Measurements from ENCODE around the gene TSPAN11. TPM values are rescaled to one million over a fixed set of nuclear protein-coding genes. Genes with fewer than 3 reads are reported as not detected.

The TSPAN11 gene
- total and polyA plus RNA-seq, 2 experiments from 2014 or later, result 0.51 to 1.9 TPM

- no peak overlapping the region for H2AFZ ChIP-seq
- H3K4me1 ChIP-seq (ENCODE audit: insufficient read depth), result no peaks in the 10 kb centered on the region
- no peaks in the 10 kb centered on the region for H3F3A ChIP-seq (ENCODE audit: insufficient read depth)
- no peak overlapping the region for H3K27ac ChIP-seq
- DNase-seq, result no peak
- H3K27me3 ChIP-seq (replicated peaks; ENCODE audit: insufficient read depth), result no peaks in the 10 kb centered on the region
- H3K4me2 ChIP-seq (ENCODE audit: unreplicated experiment), result no peak overlapping the region
- no peaks in the 10 kb centered on the region for H4K20me1 ChIP-seq (ENCODE audit: insufficient read depth)
- in situ Hi-C loops (cut with MboI), result no loop called here
- H3K9me3 ChIP-seq (ENCODE audit: low read depth), result no peaks in the 10 kb centered on the region
- H3K4me3 ChIP-seq, result no peak overlapping the region
- H3K79me2 ChIP-seq (ENCODE audit: insufficient read depth), result no peaks in the 10 kb centered on the region
- WGBS, 2 experiments (ENCODE audit: low coverage in 1 of 2, low lambda C conversion rate in 2 of 2, missing lambda C conversion rate in 2 of 2), result 77 to 82% methylated on average over 4 of the region's 4 CpGs
- no peaks in the 10 kb centered on the region for H3K9me2 ChIP-seq (ENCODE audit: insufficient read depth)
- H3K9ac ChIP-seq, result no peak overlapping the region
- H3K36me3 ChIP-seq (ENCODE audit: low read depth), result no peaks in the 10 kb centered on the region
- TF ChIP-seq EZH2phosphoT487 (IDR thresholded peaks at IDR 0.05; ENCODE audit: insufficient read depth, low read depth) (no peak), EZH2 (IDR thresholded peaks at IDR 0.05; ENCODE audit: insufficient read depth, poor library complexity, severe bottlenecking) (no peak)
Observed at GRCh38 chr12:30991466-30991865, 64.9 kb downstream of the TSPAN11 start.

- Histone ChIP-seq H3K27me3 (replicated peaks; ENCODE audit: insufficient read depth) (no peaks in the 10 kb centered on the region), H3K9ac (no peak overlapping the region), H3K9me2 (ENCODE audit: insufficient read depth) (no peaks in the 10 kb centered on the region), H3K79me2 (ENCODE audit: insufficient read depth) (no peaks in the 10 kb centered on the region), H3K4me3 (no peak overlapping the region), H3K4me1 (ENCODE audit: insufficient read depth) (no peaks in the 10 kb centered on the region), H3K36me3 (ENCODE audit: low read depth) (no peaks in the 10 kb centered on the region), H3K9me3 (ENCODE audit: low read depth) (no peaks in the 10 kb centered on the region), H2AFZ (no peak overlapping the region), H3F3A (ENCODE audit: insufficient read depth) (no peaks in the 10 kb centered on the region), H3K4me2 (ENCODE audit: unreplicated experiment) (no peak overlapping the region), H3K27ac (no peak overlapping the region), H4K20me1 (ENCODE audit: insufficient read depth) (no peaks in the 10 kb centered on the region)
- 71 to 74% methylated on average over 4 of the region's 4 CpGs for WGBS, 2 experiments (ENCODE audit: low coverage in 1 of 2, low lambda C conversion rate in 2 of 2, missing lambda C conversion rate in 2 of 2)
- TF ChIP-seq EZH2 (IDR thresholded peaks at IDR 0.05; ENCODE audit: insufficient read depth, poor library complexity, severe bottlenecking) (no peak), EZH2phosphoT487 (IDR thresholded peaks at IDR 0.05; ENCODE audit: insufficient read depth, low read depth) (no peak)
- in situ Hi-C loops (cut with MboI), result no loop called here
- DNase-seq, result no peak
Observed at GRCh38 chr12:30992381-30992780, 65.8 kb downstream of the TSPAN11 start.

GRCh38 chr12:30993766-30994165 is 67.2 kb downstream of the TSPAN11 start:
- Histone ChIP-seq H3K4me1 (ENCODE audit: insufficient read depth) (no peaks in the 10 kb centered on the region), H3K36me3 (ENCODE audit: low read depth) (no peaks in the 10 kb centered on the region), H3K79me2 (ENCODE audit: insufficient read depth) (no peaks in the 10 kb centered on the region), H3K4me3 (no peak overlapping the region), H3K27me3 (replicated peaks; ENCODE audit: insufficient read depth) (no peaks in the 10 kb centered on the region), H2AFZ (no peak overlapping the region), H3K27ac (no peak overlapping the region), H4K20me1 (ENCODE audit: insufficient read depth) (no peaks in the 10 kb centered on the region), H3K4me2 (ENCODE audit: unreplicated experiment) (no peak overlapping the region), H3K9ac (no peak overlapping the region), H3F3A (ENCODE audit: insufficient read depth) (no peaks in the 10 kb centered on the region), H3K9me2 (ENCODE audit: insufficient read depth) (no peaks in the 10 kb centered on the region), H3K9me3 (ENCODE audit: low read depth) (no peaks in the 10 kb centered on the region)
- 79 to 91% methylated on average over 4 of the region's 4 CpGs for WGBS, 2 experiments (ENCODE audit: low coverage in 1 of 2, low lambda C conversion rate in 2 of 2, missing lambda C conversion rate in 2 of 2)
- no peak for DNase-seq
- TF ChIP-seq EZH2phosphoT487 (IDR thresholded peaks at IDR 0.05; ENCODE audit: insufficient read depth, low read depth), result no peak
- in situ Hi-C loops (cut with MboI), result no loop called here

GRCh38 chr12:30994274-30994673 is 67.7 kb downstream of the TSPAN11 start:
- no peak overlapping the region for H3K4me2 ChIP-seq (ENCODE audit: unreplicated experiment)
- in situ Hi-C loops (cut with MboI), result no loop called here
- no peak overlapping the region for H3K27ac ChIP-seq
- no peaks in the 10 kb centered on the region for H3K9me3 ChIP-seq (ENCODE audit: low read depth)
- DNase-seq, result no peak
- no peak overlapping the region for H2AFZ ChIP-seq
- WGBS, 2 experiments (ENCODE audit: low coverage in 1 of 2, low lambda C conversion rate in 2 of 2, missing lambda C conversion rate in 2 of 2), result 79 to 80% methylated on average over 13 of the region's 13 CpGs
- H3K36me3 ChIP-seq (ENCODE audit: low read depth), result no peaks in the 10 kb centered on the region
- no peaks in the 10 kb centered on the region for H4K20me1 ChIP-seq (ENCODE audit: insufficient read depth)
- H3K9ac ChIP-seq, result no peak overlapping the region
- no peak overlapping the region for H3K4me3 ChIP-seq
- H3F3A ChIP-seq (ENCODE audit: insufficient read depth), result no peaks in the 10 kb centered on the region
- no peaks in the 10 kb centered on the region for H3K27me3 ChIP-seq (replicated peaks; ENCODE audit: insufficient read depth)
- H3K79me2 ChIP-seq (ENCODE audit: insufficient read depth), result no peaks in the 10 kb centered on the region
- H3K4me1 ChIP-seq (ENCODE audit: insufficient read depth), result no peaks in the 10 kb centered on the region
- no peaks in the 10 kb centered on the region for H3K9me2 ChIP-seq (ENCODE audit: insufficient read depth)
- TF ChIP-seq EZH2phosphoT487 (IDR thresholded peaks at IDR 0.05; ENCODE audit: insufficient read depth, low read depth) (no peak), EZH2 (IDR thresholded peaks at IDR 0.05; ENCODE audit: insufficient read depth, poor library complexity, severe bottlenecking) (no peak)

GRCh38 chr12:30996255-30996654 is 69.7 kb downstream of the TSPAN11 start:
- H3K4me2 ChIP-seq (ENCODE audit: unreplicated experiment), result no peak overlapping the region

More at GRCh38 chr12:30996255-30996654, 69.7 kb downstream of the TSPAN11 start:
- peaks cover 7% of the 10 kb centered on the region for H3K4me1 ChIP-seq (ENCODE audit: insufficient read depth)
- no peak overlapping the region for H3K9ac ChIP-seq
- peak; percentile 57 for DNase-seq
- WGBS, 2 experiments (ENCODE audit: low coverage in 1 of 2, low lambda C conversion rate in 2 of 2, missing lambda C conversion rate in 2 of 2), result 41 to 51% methylated on average over 2 of the region's 2 CpGs
- no peaks in the 10 kb centered on the region for H4K20me1 ChIP-seq (ENCODE audit: insufficient read depth)
- H3K27me3 ChIP-seq (replicated peaks; ENCODE audit: insufficient read depth), result no peaks in the 10 kb centered on the region
- in situ Hi-C loops (cut with MboI), result no loop called here
- no peaks in the 10 kb centered on the region for H3K36me3 ChIP-seq (ENCODE audit: low read depth)
- no peak overlapping the region for H3K27ac ChIP-seq
- H3K79me2 ChIP-seq (ENCODE audit: insufficient read depth), result no peaks in the 10 kb centered on the region
- H2AFZ ChIP-seq, result no peak overlapping the region
- no peaks in the 10 kb centered on the region for H3F3A ChIP-seq (ENCODE audit: insufficient read depth)
- no peaks in the 10 kb centered on the region for H3K9me3 ChIP-seq (ENCODE audit: low read depth)
- TF ChIP-seq EZH2 (IDR thresholded peaks at IDR 0.05; ENCODE audit: insufficient read depth, poor library complexity, severe bottlenecking) (no peak), EZH2phosphoT487 (IDR thresholded peaks at IDR 0.05; ENCODE audit: insufficient read depth, low read depth) (no peak)
- no peaks in the 10 kb centered on the region for H3K9me2 ChIP-seq (ENCODE audit: insufficient read depth)
- no peak overlapping the region for H3K4me3 ChIP-seq
